Spinal cord (tissue), 10 donors: ENCODE measurements around the gene DEAF1. TPM values are rescaled to one million over a fixed set of nuclear protein-coding genes. Genes with fewer than 3 reads are reported as not detected.

ENCODE experiments used
- DNase-seq, 6 donors: peaks; one replicate each; pipeline versions ENCODE4 v3.0.0 to v3.0.0-alpha.2; 2013 to 2015; ENCODE audit warnings: low spot score in 6 of 6, low read depth in 4 of 6
- H3K27ac ChIP-seq: one replicate; pipeline ENCODE4 v1.5.1; 2013; ENCODE audit warnings: low read depth, low read length, control low read depth
- H3K27me3 ChIP-seq: one replicate; pipeline ENCODE4 v1.6.1; 2013; ENCODE audit warnings: low read length; ENCODE audit not compliant: control insufficient read depth, insufficient read depth
- H3K36me3 ChIP-seq: one replicate; pipeline ENCODE4 v1.6.1; 2013; ENCODE audit warnings: low read length; ENCODE audit not compliant: control insufficient read depth, insufficient read depth
- H3K4me1 ChIP-seq: one replicate; pipeline ENCODE4 v1.6.1; 2013; ENCODE audit warnings: low read length; ENCODE audit not compliant: control insufficient read depth, insufficient read depth
- H3K4me3 ChIP-seq: one replicate; pipeline ENCODE4 v1.5.1; 2013; ENCODE audit warnings: low read depth, low read length, control low read depth
- H3K9me3 ChIP-seq: one replicate; pipeline ENCODE4 v1.6.1; 2013; ENCODE audit warnings: low read length; ENCODE audit not compliant: control insufficient read depth, insufficient read depth
- WGBS: methylation state at CpG from one replicate; pipeline ENCODE4 v1.1.5; 2013; ENCODE audit warnings: missing lambda C conversion rate; ENCODE audit not compliant: insufficient coverage; 5-methylcytosine and 5-hydroxymethylcytosine counted together
- polyA plus RNA-seq, 2 donors: library from polyadenylated mRNA; unstranded; fragments of 120-200 nt; gene quantifications; one replicate each; pipeline ENCODE4 v1.2.1, GENCODE V29; 2013; ENCODE audit not compliant: insufficient read length in 2 of 2
- total RNA-seq, 2 donors: library from RNA; depleted of rRNA in 1 of 2; stranded (reverse); fragments of 120-200 nt in 1 of 2; fragments of >200 nt in 1 of 2; gene quantifications; one replicate each; pipeline versions ENCODE4 v1.2.3 to v1.2.4, GENCODE V29; 2013 to 2014
- donor health status: healthy.

DEAF1 gene
- total and polyA plus RNA-seq, 4 donors = 45.3 to 242 (median 154) TPM

DNA sequence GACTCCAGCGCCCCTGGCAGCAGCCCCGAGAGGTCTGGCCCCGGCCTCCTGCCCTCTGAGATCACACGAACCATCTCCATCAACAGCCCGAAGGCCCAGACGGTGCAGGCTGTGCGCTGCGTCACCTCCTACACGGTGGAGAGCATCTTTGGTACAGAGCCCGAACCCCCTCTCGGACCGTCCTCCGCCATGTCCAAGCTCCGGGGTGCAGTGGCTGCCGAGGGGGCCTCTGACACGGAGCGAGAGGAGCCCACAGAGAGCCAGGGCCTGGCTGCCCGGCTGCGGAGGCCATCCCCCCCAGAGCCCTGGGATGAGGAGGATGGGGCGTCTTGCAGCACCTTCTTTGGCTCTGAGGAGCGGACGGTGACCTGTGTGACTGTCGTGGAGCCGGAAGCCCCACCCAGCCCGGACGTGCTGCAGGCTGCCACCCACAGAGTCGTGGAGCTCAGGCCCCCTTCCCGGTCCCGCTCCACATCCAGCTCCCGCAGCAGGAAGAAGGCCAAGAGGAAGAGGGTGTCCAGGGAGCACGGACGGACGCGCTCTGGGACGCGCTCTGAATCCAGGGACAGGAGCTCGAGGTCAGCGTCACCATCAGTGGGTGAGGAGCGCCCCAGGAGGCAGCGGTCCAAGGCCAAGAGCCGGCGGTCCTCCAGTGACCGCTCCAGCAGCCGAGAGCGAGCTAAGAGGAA lies 86.9 kb downstream of the DEAF1 start:
- H3K4me3 ChIP-seq = no peak overlapping the region
- H3K9me3 ChIP-seq = no peaks in the 10 kb centered on the region
- peaks cover 99% of the 10 kb centered on the region for H3K36me3 ChIP-seq
- H3K27ac ChIP-seq = no peak overlapping the region
- no peaks in the 10 kb centered on the region for H3K27me3 ChIP-seq
- WGBS = 94% methylated on average over 45 of the region's 45 CpGs
- H3K4me1 ChIP-seq = peaks cover under 1% of the 10 kb centered on the region
- no peak for DNase-seq

DNA sequence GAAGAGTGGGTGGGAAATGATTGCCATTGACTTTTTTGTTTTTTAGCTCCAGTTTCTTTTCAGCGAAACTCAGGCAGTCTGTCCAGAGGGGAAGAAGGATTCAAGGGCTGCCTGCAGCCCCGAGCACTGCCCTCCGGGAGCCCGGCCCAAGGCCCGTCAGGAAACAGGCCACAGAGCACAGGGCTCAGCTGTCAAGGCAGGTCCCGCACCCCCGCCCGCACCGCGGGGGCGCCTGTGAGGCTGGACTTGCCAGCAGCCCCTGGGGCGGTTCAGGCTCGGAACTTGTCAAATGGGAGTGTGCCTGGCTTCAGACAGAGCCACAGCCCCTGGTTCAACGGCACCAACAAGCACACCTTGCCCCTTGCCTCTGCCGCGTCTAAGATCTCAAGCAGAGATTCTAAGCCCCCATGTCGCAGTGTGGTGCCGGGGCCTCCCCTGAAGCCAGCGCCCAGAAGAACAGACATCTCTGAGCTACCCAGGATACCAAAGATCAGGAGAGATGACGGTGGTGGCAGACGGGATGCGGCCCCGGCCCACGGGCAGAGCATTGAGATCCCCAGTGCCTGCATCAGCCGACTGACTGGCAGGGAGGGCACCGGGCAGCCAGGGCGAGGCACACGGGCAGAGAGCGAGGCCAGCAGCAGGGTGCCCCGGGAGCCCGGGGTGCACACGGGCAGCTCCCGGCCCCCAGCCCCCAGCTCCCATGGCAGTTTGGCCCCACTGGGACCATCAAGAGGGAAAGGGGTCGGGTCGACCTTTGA lies 87.8 kb downstream of the DEAF1 start:
- Histone ChIP-seq H3K27me3 (no peaks in the 10 kb centered on the region), H3K4me1 (no peaks in the 10 kb centered on the region), H3K9me3 (no peaks in the 10 kb centered on the region), H3K4me3 (no peak overlapping the region), H3K27ac (no peak overlapping the region), H3K36me3 (peaks cover 99% of the 10 kb centered on the region)
- no peak for DNase-seq
- 93% methylated on average over 34 of the region's 35 CpGs for WGBS

DNA sequence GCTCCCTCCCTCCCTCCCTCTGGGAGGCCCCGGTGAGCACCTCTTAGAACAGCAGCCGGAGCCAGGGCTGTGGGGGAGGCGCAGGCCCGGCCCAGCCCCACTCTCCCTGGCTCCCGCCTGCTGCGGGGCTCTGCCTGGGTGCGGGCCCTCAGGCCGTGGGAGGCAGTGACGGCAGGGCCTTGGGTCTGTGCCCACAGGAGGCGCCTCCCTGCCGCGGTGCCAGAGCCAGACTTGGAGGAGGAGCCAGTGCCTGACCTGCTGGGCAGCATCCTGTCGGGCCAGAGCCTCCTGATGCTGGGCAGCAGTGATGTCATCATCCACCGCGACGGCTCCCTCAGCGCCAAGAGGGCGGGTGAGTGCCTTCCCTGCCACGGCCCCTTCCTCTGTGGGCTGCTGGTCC lies 88.8 kb downstream of the DEAF1 start:
- no peaks in the 10 kb centered on the region for H3K9me3 ChIP-seq
- H3K36me3 ChIP-seq = peaks cover 99% of the 10 kb centered on the region
- WGBS = 85% methylated on average over 16 of the region's 19 CpGs
- H3K4me1 ChIP-seq = no peaks in the 10 kb centered on the region
- H3K4me3 ChIP-seq = no peak overlapping the region
- no peak overlapping the region for H3K27ac ChIP-seq
- H3K27me3 ChIP-seq = no peaks in the 10 kb centered on the region
- no peak for DNase-seq

DNA sequence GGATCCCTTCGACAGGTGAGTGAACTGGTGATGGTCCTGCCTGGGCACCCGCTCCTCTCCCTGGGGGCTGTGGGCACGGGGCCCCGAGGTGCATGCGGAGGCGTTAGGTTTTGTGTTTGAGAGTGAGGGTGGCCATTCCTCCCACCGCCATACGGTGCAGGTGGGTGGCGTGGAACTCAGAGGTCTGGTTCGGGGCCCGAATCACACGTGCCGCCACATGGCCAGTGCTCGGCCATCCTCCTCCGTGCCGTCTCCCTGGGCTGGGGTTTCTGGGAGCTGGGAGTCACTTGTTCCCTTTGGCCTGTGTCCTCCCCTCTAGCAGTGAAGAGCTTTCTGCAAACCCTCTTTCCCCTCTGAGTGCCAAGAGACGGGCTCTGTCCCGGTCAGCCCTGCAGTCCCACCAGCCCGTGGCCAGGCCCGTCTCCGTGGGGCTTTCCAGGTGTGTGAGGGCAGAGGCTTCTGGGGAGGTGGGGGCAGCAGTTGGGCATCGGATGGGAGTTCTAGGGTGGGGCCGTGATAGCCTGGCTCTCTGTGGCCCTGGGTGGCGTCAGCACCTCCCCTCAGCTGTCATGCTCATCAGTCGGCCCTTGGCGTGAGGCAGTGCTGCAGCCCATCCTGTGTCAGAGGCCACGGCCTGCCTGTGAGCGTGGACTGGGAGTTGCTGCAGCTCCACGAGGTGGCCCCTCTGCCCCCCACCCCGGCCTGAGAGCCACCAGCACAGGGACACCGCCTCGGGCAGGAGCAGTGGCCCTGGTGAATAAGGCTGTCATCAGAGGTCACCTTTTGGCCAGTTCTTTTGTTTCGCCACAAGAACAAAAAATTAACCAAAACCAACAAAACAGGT lies 89.5 kb downstream of the DEAF1 start:
- H3K27ac ChIP-seq = no peak overlapping the region
- 97% methylated on average over 28 of the region's 33 CpGs for WGBS

DNA sequence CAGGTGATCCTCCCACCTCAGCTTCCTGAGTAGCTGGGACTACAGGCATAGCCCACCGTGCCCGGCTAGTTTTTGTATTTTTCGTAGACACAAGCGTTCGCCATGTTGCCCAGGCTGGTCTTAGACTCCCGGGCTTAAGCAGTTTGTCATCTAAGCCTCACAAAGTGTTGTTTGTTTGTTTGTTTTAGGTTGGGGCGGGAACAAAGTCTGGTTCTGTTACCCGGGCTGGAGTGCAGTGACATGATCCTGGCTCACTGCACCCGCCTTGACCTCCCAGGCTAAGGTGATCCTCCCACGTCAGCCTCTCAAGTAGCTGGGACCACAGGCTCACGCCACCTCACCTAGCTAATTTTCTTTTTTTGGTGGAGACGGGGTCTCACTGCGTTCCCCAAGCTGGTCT lies 91.9 kb downstream of the DEAF1 start:
- Histone ChIP-seq H3K4me3 (no peak overlapping the region), H3K9me3 (no peaks in the 10 kb centered on the region), H3K4me1 (no peaks in the 10 kb centered on the region), H3K36me3 (peaks cover 97% of the 10 kb centered on the region), H3K27ac (no peak overlapping the region), H3K27me3 (no peaks in the 10 kb centered on the region)
- WGBS = 95% methylated on average over 12 of the region's 13 CpGs
- DNase-seq = no peak

More for the DNA sequence above, 89.5 kb downstream of the DEAF1 start:
- DNase-seq = no peak
- Histone ChIP-seq H3K36me3 (peaks cover 97% of the 10 kb centered on the region), H3K4me3 (no peak overlapping the region), H3K27me3 (no peaks in the 10 kb centered on the region), H3K9me3 (no peaks in the 10 kb centered on the region), H3K4me1 (no peaks in the 10 kb centered on the region)

DNA sequence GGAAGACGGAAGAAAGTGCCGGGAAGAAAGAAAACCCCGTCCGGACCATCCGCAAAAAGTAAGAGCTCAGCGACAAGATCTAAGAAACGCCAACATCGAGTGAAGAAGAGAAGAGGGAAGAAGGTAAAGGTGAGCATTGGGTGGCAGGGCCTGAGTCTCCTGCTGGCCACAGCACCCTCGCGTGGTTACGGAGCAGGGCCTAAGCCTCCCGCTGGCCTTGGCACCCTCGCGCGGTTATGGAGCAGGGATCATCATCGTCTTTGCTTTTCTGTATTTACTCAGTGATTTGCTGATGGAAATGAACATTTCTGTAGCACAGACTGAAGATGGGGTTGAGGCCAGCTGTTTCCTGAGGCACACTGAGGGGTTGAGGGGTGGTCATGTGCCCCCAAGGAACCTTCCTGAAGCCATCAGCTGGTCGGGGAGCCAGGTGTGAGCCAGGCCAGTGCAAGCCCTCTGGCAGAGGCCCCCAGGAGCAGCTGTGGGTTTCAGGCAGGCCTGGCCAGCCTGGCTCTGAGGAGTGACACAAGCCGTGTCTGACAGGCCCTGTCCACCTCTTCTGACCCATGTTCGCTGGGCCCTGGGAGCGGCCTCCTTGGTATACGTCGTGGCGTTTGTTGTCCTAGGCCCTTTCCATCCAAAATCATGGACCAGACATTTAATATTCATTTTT lies 93.3 kb downstream of the DEAF1 start:
- Histone ChIP-seq H3K36me3 (peaks cover 97% of the 10 kb centered on the region), H3K27ac (no peak overlapping the region), H3K9me3 (no peaks in the 10 kb centered on the region), H3K4me3 (no peak overlapping the region), H3K4me1 (no peaks in the 10 kb centered on the region), H3K27me3 (no peaks in the 10 kb centered on the region)
- WGBS = 99% methylated on average over 20 of the region's 23 CpGs
- DNase-seq = no peak

DNA sequence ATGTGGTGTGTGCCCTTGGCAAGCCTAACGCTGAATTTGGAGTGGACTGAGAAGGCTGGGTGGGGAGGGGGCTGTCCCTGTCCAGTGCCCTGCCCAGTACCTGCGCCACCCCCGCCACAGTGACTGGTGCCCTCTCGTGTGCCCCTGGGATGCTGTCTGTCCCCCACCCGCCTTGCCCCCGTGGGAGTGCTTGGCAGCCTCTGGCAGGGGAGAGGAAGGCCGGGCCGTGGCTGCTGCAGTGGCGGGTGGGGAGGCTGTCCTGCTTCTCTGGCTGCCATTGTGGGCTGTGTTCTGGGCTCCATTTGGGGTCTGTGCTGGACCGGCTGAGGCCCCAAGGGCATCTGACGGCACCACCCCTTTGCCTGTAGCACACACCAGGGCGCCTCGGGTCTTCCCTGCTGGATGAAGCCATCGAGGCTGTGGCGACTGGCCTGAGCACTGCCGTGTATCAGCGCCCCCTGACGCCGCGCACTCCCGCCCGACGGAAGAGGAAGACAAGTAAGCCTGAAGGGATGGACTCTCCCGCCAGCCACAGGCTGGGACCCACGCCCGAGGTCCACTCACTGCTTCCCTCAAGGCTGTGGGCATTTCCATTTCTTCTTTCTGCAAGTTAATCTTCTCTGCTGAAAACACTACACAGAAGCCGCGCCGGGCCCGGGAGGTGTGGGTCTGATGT lies 96.9 kb downstream of the DEAF1 start:
- WGBS = 95% methylated on average over 27 of the region's 30 CpGs
- H3K36me3 ChIP-seq = peaks cover 95% of the 10 kb centered on the region
- no peaks in the 10 kb centered on the region for H3K9me3 ChIP-seq

DNA sequence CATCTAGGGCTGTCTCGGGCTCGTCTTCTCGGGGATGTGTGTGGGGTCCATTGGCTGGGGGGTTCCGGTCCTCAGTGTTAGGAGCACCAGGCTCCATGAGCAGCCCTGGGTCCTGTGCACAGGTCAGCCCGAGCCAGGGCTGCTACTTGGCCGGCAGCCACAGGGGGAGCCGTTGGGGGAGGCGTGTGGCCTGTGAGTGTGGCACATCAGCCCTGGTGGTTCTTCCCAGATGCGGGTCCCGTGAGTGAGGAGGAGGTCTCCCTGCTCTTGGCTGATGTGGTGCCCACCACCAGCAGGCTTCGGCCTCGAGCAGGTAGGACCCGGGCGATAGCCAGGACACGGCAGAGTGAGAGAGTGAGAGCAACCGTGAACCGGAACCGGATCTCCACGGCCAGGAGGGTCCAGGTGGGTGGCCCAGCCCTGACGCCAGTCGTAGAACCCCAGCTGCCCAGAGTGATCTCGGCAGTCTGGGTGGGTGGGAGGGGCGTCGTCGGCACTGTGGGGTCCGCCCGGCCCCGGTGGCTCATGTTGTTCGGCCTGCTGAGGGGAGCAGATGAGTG lies 97.8 kb downstream of the DEAF1 start:
- Histone ChIP-seq H3K4me1 (no peaks in the 10 kb centered on the region), H3K27me3 (no peaks in the 10 kb centered on the region), H3K36me3 (peaks cover 95% of the 10 kb centered on the region), H3K9me3 (no peaks in the 10 kb centered on the region), H3K4me3 (no peak overlapping the region), H3K27ac (no peak overlapping the region)
- 92% methylated on average over 29 of the region's 29 CpGs for WGBS
- DNase-seq = no peak

More for the DNA sequence above, 96.9 kb downstream of the DEAF1 start:
- Histone ChIP-seq H3K27ac (no peak overlapping the region), H3K4me3 (no peak overlapping the region), H3K4me1 (no peaks in the 10 kb centered on the region), H3K27me3 (no peaks in the 10 kb centered on the region)
- no peak for DNase-seq
